Measurements from ENCODE around the gene PPP1R13B.

The PPP1R13B gene

GRCh38 chr14:103710771-103711377, 136.5 kb downstream of the PPP1R13B start:
- no peak for DNase-seq (ENCODE audit: low spot score)
- CTCF ChIA-PET = no interaction called here
- peak overlapping the region; percentile 99 for H3K27ac ChIP-seq
- TF ChIP-seq CTCF (conservative IDR thresholded peaks at IDR 0.05; ENCODE audit: low read depth) = no peak
- POLR2A ChIA-PET (ENCODE audit: low non-redundant PET) = no interaction called here

DNA sequence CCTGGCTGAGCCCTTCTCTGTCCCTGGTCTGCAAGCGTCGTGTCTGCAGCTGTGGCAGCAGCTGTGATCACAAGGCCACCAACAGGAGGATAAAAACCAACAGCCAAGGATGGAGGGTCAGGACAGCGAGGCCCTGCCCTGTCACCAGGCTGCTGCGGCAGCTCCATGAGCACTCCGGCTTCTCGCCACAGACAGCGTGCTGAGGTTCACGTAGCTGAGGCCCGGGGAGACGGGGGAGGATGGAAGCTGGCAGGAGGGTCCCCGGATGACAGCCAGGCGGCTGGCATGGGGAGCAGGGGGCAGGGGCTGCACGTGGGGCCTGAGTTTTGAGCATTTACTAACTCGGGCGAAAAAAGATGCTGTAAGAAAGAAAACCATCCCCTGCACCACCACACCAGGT, 137.6 kb downstream of the PPP1R13B start:
- no peak for TF ChIP-seq CTCF (conservative IDR thresholded peaks at IDR 0.05; ENCODE audit: low read depth)
- CTCF ChIA-PET = interaction anchor here (0.6 to 0.7 kb wide), 2 partner anchors 10 to 17 kb away, joined by 3 to 4 read pairs; no protein-coding TSS in a partner anchor
- no peak for DNase-seq (ENCODE audit: low spot score)
- POLR2A ChIA-PET (ENCODE audit: low non-redundant PET) = no interaction called here
- peak overlapping the region; percentile 99 for H3K27ac ChIP-seq

DNA sequence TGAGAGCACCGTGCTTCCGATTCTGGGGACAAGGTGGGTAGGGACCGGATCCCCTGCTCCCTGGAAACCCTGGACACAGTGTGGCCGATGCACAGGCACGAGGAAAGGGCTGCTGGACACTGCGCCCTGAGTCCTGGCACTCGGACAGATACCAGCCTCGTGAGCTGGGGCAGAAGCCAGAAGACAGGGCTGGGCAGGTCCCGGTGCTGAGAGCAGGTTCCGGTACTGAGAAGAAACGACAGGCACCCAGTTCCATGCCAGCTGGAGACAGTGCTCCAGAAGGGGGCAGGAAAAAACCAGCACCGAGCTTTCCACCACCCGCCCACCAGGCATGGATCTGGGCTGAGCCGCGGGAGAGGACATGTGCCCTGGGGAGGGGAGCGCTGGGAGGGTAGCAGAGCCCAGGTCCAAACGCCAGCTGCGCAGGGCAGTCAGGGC, 138.6 kb downstream of the PPP1R13B start:
- CTCF ChIA-PET = interaction anchor here (1.1 kb wide), 1 partner anchor 10 kb away, joined by 3 read pairs; no protein-coding TSS in a partner anchor
- H3K27ac ChIP-seq = peak overlapping the region; percentile 99
- DNase-seq (ENCODE audit: low spot score) = no peak
- TF ChIP-seq CTCF (conservative IDR thresholded peaks at IDR 0.05; ENCODE audit: low read depth) = no peak
- POLR2A ChIA-PET (ENCODE audit: low non-redundant PET) = no interaction called here

DNA sequence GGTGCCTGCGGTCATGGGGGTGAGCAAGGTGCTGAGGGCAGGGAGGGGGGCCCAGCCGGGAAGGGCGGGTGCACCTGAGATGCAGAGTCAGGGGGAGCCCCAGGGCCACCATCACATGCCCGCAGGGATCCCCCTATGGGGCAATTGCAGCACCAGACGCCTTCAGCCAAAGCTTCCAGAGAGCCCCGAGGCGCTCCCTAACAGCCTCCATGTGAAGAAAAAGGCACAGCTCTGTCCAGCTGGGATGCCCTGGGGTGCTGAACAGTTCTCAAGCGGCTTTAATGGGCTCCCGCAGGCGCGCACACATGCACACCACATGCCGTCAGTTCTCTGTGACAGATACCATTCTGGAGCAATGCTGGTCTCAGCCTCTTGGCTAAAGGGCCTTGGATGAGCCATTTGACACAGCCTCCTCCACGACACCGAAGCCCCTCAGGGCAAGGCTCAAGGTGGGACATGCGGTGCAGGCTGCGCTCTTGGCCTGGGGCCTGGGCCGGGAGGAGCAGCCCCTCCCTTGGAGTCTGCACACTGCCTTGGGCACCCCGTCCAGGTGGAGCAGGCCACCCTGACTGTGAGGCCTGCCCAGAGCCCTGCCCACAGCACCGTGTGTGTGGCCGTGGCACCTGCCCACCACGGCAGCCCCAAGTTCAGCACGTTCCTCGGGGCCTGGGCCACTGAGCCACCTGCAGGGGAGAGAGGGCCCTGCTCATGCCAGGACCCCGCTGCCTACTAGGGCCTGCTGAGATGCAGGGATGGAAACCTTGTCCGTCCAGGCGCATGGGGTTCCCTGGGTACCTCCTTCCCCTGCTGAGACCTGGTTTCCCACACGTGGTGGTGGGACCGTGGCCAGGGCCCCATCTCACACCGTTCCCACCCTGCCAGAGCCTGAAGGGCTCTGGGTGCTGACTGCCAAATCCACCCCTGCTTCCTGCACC, 139.8 kb downstream of the PPP1R13B start:
- H3K27ac ChIP-seq = peak overlapping the region; percentile 99
- POLR2A ChIA-PET (ENCODE audit: low non-redundant PET) = no interaction called here
- no peak for DNase-seq (ENCODE audit: low spot score)
- TF ChIP-seq CTCF (conservative IDR thresholded peaks at IDR 0.05; ENCODE audit: low read depth) = no peak
- CTCF ChIA-PET = no interaction called here

DNA sequence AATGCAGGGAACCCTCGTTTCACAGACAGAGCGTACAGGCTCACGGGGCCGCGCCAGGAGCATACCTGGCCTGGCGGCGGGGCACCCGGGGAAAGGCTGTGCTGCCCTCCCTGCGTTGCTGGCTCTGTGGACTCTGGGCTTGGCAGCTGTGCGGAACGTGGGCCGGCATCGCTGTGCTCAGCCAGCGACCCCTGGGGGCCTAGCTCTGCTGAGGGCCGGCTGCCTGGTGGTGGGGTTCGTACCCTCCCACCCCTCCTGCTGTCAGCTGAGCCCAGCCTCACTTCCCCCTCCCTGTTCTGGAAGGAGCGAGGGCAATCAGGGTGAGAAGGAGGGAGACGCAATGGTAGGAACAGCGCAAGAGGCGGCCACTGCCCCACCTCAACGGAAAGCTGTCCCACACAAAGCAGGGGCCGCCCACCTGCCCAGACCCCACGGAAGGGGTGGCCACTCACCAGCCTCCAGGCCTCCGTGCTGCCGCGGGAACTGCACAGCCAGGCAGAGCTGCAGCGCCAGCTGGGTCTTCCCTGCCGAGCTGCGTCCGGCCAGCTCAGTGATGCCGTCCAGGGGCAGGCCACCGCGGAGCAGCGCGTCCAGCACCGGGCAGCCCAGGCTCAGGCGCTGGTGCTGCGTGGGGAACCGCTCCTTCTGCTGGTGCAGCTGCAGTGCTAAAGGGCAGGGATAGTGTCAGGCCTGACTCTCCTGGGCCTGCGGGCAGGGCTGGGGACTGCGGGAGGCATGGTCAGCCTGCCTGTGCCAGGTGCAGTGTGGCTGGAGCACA, 140.6 kb downstream of the PPP1R13B start:
- CTCF ChIA-PET = interaction anchor here (0.6 to 1.1 kb wide), 2 partner anchors 13 to 19 kb away, joined by 3 to 5 read pairs; no protein-coding TSS in a partner anchor
- POLR2A ChIA-PET (ENCODE audit: low non-redundant PET) = no interaction called here
- peak overlapping the region; percentile 99 for H3K27ac ChIP-seq
- no peak for TF ChIP-seq CTCF (conservative IDR thresholded peaks at IDR 0.05; ENCODE audit: low read depth)
- no peak for DNase-seq (ENCODE audit: low spot score)
